ENCODE measurements around the gene PNPLA5. TPM values are rescaled to one million over a fixed set of nuclear protein-coding genes. Genes with fewer than 3 reads are reported as not detected.

Gene PNPLA5
- total RNA-seq, 2 experiments from 2014 or later = 0.15 TPM; not detected in 1

DNA sequence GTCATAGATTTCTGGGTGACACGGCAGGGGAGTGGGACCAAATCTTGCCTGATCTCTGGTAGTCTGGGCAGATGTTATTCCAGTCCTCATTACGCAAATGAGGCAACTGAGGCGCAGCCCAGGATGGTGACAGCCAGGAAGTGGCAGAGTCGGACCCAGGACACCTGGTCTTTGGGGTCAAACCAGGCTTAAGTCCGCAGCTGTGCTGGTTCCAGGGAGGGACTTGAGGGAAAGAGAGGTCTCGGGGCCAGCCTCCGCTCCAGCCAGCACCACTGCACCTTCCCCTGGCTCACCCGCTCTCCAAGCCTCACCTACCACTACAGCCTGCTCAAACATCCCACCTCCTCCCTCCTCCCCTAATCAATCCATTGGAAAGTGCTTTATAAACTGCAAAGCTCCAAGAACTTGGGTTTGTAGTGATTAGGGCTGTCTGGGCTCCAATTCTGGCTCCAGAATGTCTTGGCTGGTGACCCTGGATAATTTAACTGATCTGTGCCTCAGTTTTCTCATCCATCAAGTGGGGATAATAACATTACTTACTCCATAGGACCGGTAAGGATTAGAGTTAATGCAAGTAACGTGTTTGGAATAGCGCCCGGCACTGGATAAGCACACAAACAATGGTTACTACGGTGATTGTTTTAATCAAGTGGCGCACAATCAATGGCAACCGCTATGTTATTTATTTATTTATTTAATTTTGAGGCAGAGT, 526 bp upstream of the PNPLA5 start:
- Histone ChIP-seq H3K36me3 (ENCODE audit: insufficient read depth, low read length) (no peaks in the 10 kb centered on the region), H3K4me3 (ENCODE audit: low read depth, low read length, poor library complexity, severe bottlenecking) (no peak overlapping the region), H3K4me2 (ENCODE audit: low read length) (no peak overlapping the region), H3K79me2 (ENCODE audit: insufficient read depth, low read depth, low read length) (no peaks in the 10 kb centered on the region), H3K4me1 (ENCODE audit: insufficient read depth, low read length, poor library complexity, severe bottlenecking) (no peaks in the 10 kb centered on the region), H3K9me3 (ENCODE audit: low read length) (no peaks in the 10 kb centered on the region), H3K9me2 (ENCODE audit: insufficient read depth, low read length) (no peaks in the 10 kb centered on the region), H2AFZ (ENCODE audit: low read length) (no peak overlapping the region), H4K20me1 (ENCODE audit: insufficient read depth, low read length) (no peaks in the 10 kb centered on the region), H3K27ac (ENCODE audit: low read depth, low read length, poor library complexity, severe bottlenecking) (no peak overlapping the region)
- intact Hi-C loops (cut with micrococcal nuclease; ENCODE audit: unreplicated experiment) = no loop called here
- TF ChIP-seq EZH2phosphoT487 (IDR thresholded peaks at IDR 0.05; ENCODE audit: borderline replicate concordance, low read depth, low read length) (no peak), CTCF (conservative IDR thresholded peaks at IDR 0.05; ENCODE audit: low read length) (no peak)
- ChIA-PET CTCF (ENCODE audit: unreplicated experiment) (no interaction called here), POLR2A (no interaction called here)
- DNase-seq (ENCODE audit: low spot score) = no peak
- BruUV-seq (replicated peaks) = no TSS peak

- Histone ChIP-seq H3K79me2 (ENCODE audit: insufficient read depth, low read depth, low read length) (no peaks in the 10 kb centered on the region), H3K4me2 (ENCODE audit: low read length) (no peak overlapping the region), H2AFZ (ENCODE audit: low read length) (no peak overlapping the region), H3K4me1 (ENCODE audit: insufficient read depth, low read length, poor library complexity, severe bottlenecking) (no peaks in the 10 kb centered on the region), H3K27ac (ENCODE audit: low read depth, low read length, poor library complexity, severe bottlenecking) (no peak overlapping the region), H3K9me2 (ENCODE audit: insufficient read depth, low read length) (no peaks in the 10 kb centered on the region), H3K36me3 (ENCODE audit: insufficient read depth, low read length) (no peaks in the 10 kb centered on the region), H3K4me3 (ENCODE audit: low read depth, low read length, poor library complexity, severe bottlenecking) (no peak overlapping the region), H4K20me1 (ENCODE audit: insufficient read depth, low read length) (no peaks in the 10 kb centered on the region), H3K9me3 (ENCODE audit: low read length) (no peaks in the 10 kb centered on the region)
- ChIA-PET CTCF (ENCODE audit: unreplicated experiment) (no interaction called here), POLR2A (no interaction called here)
- intact Hi-C loops (cut with micrococcal nuclease; ENCODE audit: unreplicated experiment) = no loop called here
- TF ChIP-seq CTCF (conservative IDR thresholded peaks at IDR 0.05; ENCODE audit: low read length) (no peak), EZH2phosphoT487 (IDR thresholded peaks at IDR 0.05; ENCODE audit: borderline replicate concordance, low read depth, low read length) (no peak)
- BruUV-seq (replicated peaks) = no TSS peak
- DNase-seq (ENCODE audit: low spot score) = no peak
These were observed 897 bp downstream of the PNPLA5 start for GRCh38 chr22:43890901-43891331.

DNA sequence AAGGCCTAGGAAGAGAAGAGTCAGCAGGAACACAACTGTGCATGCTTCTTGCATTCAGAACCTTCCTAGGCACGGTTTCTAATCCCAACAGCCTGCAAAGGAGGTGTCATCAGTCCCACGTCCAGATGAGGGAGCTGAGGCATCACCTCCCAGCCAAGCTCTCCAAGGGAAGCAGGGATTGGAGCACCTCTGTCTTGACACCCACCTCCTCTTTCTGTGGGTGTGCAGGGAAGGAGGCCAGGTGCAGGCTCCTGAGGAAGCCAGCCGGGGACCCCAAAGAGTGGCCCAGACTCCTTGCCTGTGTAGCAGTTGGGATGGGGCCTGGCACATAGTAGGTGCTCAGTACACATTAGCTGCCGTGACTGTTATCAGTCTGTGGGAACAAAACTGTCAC, 2.0 kb downstream of the PNPLA5 start:
- intact Hi-C loops (cut with micrococcal nuclease; ENCODE audit: unreplicated experiment) = loop anchor here (10.0 kb wide), 1 partner anchor 735 kb away; no protein-coding TSS in a partner anchor
- TF ChIP-seq CTCF (conservative IDR thresholded peaks at IDR 0.05; ENCODE audit: low read length) (no peak), EZH2phosphoT487 (IDR thresholded peaks at IDR 0.05; ENCODE audit: borderline replicate concordance, low read depth, low read length) (no peak)
- peaks cover under 1% of the 10 kb centered on the region for H3K4me1 ChIP-seq (ENCODE audit: insufficient read depth, low read length, poor library complexity, severe bottlenecking)
- no peaks in the 10 kb centered on the region for H3K9me3 ChIP-seq (ENCODE audit: low read length)
- ChIA-PET CTCF (ENCODE audit: unreplicated experiment) (no interaction called here), POLR2A (no interaction called here)
- no peak overlapping the region for H3K27ac ChIP-seq (ENCODE audit: low read depth, low read length, poor library complexity, severe bottlenecking)
- H2AFZ ChIP-seq (ENCODE audit: low read length) = no peak overlapping the region
- no peaks in the 10 kb centered on the region for H3K36me3 ChIP-seq (ENCODE audit: insufficient read depth, low read length)
- H4K20me1 ChIP-seq (ENCODE audit: insufficient read depth, low read length) = no peaks in the 10 kb centered on the region
- no peak overlapping the region for H3K4me2 ChIP-seq (ENCODE audit: low read length)
- H3K79me2 ChIP-seq (ENCODE audit: insufficient read depth, low read depth, low read length) = no peaks in the 10 kb centered on the region
- no peaks in the 10 kb centered on the region for H3K9me2 ChIP-seq (ENCODE audit: insufficient read depth, low read length)
- DNase-seq (ENCODE audit: low spot score) = no peak
- BruUV-seq (replicated peaks) = no TSS peak
- no peak overlapping the region for H3K4me3 ChIP-seq (ENCODE audit: low read depth, low read length, poor library complexity, severe bottlenecking)

Measured in OCI-LY7 (cell line).